Neural crest cell (in vitro differentiated cells): ENCODE data around the gene PKD1. TPM values are rescaled to one million over a fixed set of nuclear protein-coding genes. Genes with fewer than 3 reads are reported as not detected.

Experiments used
- DNase-seq: peaks from one replicate; pipeline ENCODE4 v3.0.0; 2021; ENCODE audit warnings: low read depth, mixed read lengths, low spot score
- H3K27ac Mint-ChIP-seq: one replicate; pipeline ENCODE4 v1.8.0; 2021; ENCODE audit warnings: mild to moderate bottlenecking, mixed read lengths; ENCODE audit not compliant: unreplicated experiment
- H3K27me3 Mint-ChIP-seq: 2 replicates; pipeline ENCODE4 v1.8.0; 2021; ENCODE audit warnings: low read depth, mild to moderate bottlenecking, mixed read lengths
- H3K36me3 Mint-ChIP-seq: 2 replicates; pipeline ENCODE4 v1.8.0; 2021; ENCODE audit warnings: low read depth, mild to moderate bottlenecking, mixed read lengths
- H3K4me1 Mint-ChIP-seq: 2 replicates; pipeline ENCODE4 v1.8.0; 2021; ENCODE audit warnings: mixed read lengths
- H3K4me3 Mint-ChIP-seq: one replicate; pipeline ENCODE4 v1.8.0; 2021; ENCODE audit warnings: mild to moderate bottlenecking, mixed read lengths
- H3K9me3 Mint-ChIP-seq: 2 replicates; pipeline ENCODE4 v1.8.0; 2021; ENCODE audit warnings: mixed read lengths
- CTCF ChIP-seq: fragments of 200-600 bp; sonication (generic); conservative IDR thresholded peaks from 2 replicates; pipeline ENCODE4 v1.5.0; 2021; ENCODE audit warnings: antibody characterized with exemption, mild to moderate bottlenecking
- total RNA-seq: library from RNA; stranded (reverse); gene quantifications from 2 replicates; pipeline ENCODE4 v1.2.1, GENCODE V29; 2021

PKD1 gene
- total RNA-seq, 1 donor from 2014 or later, result 115 TPM

GRCh38 chr16:2170080-2170479, 34.4 kb upstream of the PKD1 start:
- no peak overlapping the region for H3K27ac Mint-ChIP-seq

GRCh38 chr16:2167068-2167638, 31.5 kb upstream of the PKD1 start:
- Mint-ChIP-seq H3K4me1 (no peaks in the 10 kb centered on the region), H3K36me3 (peaks cover 2% of the 10 kb centered on the region), H3K27me3 (no peaks in the 10 kb centered on the region), H3K27ac (no peak overlapping the region), H3K9me3 (no peaks in the 10 kb centered on the region), H3K4me3 (no peak overlapping the region)
- TF ChIP-seq CTCF, result no peak
- no peak for DNase-seq

More at GRCh38 chr16:2170080-2170479, 34.4 kb upstream of the PKD1 start:
- peaks cover 2% of the 10 kb centered on the region for H3K36me3 Mint-ChIP-seq
- TF ChIP-seq CTCF, result no peak
- no peaks in the 10 kb centered on the region for H3K9me3 Mint-ChIP-seq
- no peak for DNase-seq
- H3K4me1 Mint-ChIP-seq, result no peaks in the 10 kb centered on the region
- no peak overlapping the region for H3K4me3 Mint-ChIP-seq
- no peaks in the 10 kb centered on the region for H3K27me3 Mint-ChIP-seq

GRCh38 chr16:2166263-2167067, 30.8 kb upstream of the PKD1 start:
- Mint-ChIP-seq H3K27ac (no peak overlapping the region), H3K27me3 (no peaks in the 10 kb centered on the region), H3K4me1 (no peaks in the 10 kb centered on the region), H3K36me3 (peaks cover 2% of the 10 kb centered on the region), H3K9me3 (no peaks in the 10 kb centered on the region), H3K4me3 (no peak overlapping the region)
- no peak for DNase-seq
- TF ChIP-seq CTCF, result no peak

- no peak for DNase-seq
- no peak for TF ChIP-seq CTCF
- Mint-ChIP-seq H3K36me3 (peaks cover 2% of the 10 kb centered on the region), H3K27me3 (no peaks in the 10 kb centered on the region), H3K4me1 (no peaks in the 10 kb centered on the region), H3K4me3 (no peak overlapping the region), H3K27ac (no peak overlapping the region), H3K9me3 (no peaks in the 10 kb centered on the region)
Measured at GRCh38 chr16:2165861-2166260, 30.2 kb upstream of the PKD1 start.

- DNase-seq, result no peak
- H3K27me3 Mint-ChIP-seq, result no peaks in the 10 kb centered on the region
- no peak overlapping the region for H3K27ac Mint-ChIP-seq
- no peaks in the 10 kb centered on the region for H3K9me3 Mint-ChIP-seq
- no peak overlapping the region for H3K4me3 Mint-ChIP-seq
- peaks cover 6% of the 10 kb centered on the region for H3K4me1 Mint-ChIP-seq
- TF ChIP-seq CTCF, result no peak
- peaks cover 2% of the 10 kb centered on the region for H3K36me3 Mint-ChIP-seq
Measured at GRCh38 chr16:2163211-2163881, 27.6 kb upstream of the PKD1 start.
